ENCODE measurements around the gene CFAP299. TPM values are rescaled to one million over a fixed set of nuclear protein-coding genes. Genes with fewer than 3 reads are reported as not detected.

Gene CFAP299
- total RNA-seq, 1 experiment from 2014 or later, result not detected

DNA sequence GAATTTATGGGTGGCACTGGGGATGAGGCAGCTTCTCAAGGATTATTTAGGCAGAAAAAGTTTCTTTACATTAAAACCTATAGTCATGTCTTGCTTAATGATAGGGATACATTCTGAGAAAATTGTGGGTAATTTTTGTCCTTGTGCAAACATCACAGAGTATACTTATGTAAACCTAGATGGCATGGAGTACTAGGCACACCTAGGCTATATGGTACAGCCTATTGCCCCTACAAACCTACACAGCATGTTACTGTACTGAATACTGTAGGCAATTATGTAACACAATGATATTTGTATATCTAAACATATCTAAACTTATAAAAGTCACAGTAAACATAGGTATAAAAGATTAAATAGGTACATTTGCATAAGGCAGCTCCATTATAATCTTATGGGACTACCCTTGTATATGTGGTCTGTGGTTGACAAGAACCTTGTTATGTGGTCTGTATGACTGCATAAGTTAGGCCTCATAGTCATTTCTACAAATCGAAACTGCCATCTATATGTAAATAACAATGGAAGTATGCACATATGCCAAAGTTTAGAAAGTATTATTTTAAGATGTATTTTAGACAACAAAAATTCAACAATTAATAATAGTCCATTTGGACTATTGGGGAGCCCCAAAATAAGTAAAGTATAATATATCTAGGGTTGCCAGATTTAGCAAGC, 87.3 kb downstream of the CFAP299 start:
- CTCF ChIA-PET, result no interaction called here
- Histone ChIP-seq H3K36me3 (ENCODE audit: control insufficient read depth in 1 of 2, insufficient read depth in 2 of 2, low read length in 2 of 2) (no peaks in the 10 kb centered on the region), H3K9ac (ENCODE audit: low read length) (no peak overlapping the region), H3K9me2 (ENCODE audit: insufficient read depth) (no peaks in the 10 kb centered on the region), H3K9me3 (ENCODE audit: control insufficient read depth in 1 of 2, insufficient read depth in 1 of 2, low read depth in 1 of 2, low read length in 2 of 2) (no peaks in the 10 kb centered on the region), H3K4me1 (ENCODE audit: control insufficient read depth in 1 of 2, insufficient read depth in 2 of 2, low read length in 2 of 2) (no peaks in the 10 kb centered on the region), H4K20me1 (ENCODE audit: insufficient read depth) (no peaks in the 10 kb centered on the region), H3K27me3 (ENCODE audit: insufficient read depth, low read length) (peaks cover 13% of the 10 kb centered on the region; the same call in 1 of the 2 replicates), H2AFZ (ENCODE audit: low read depth, low read length, poor library complexity, severe bottlenecking) (no peak overlapping the region), H3K79me2 (ENCODE audit: insufficient read depth, low read length) (no peaks in the 10 kb centered on the region), H3K27ac (ENCODE audit: low read depth, low read length) (no peak overlapping the region), H3K4me2 (ENCODE audit: low read length) (no peak overlapping the region), H3K4me3 (replicated peaks in 1 of 2; ENCODE audit: low read depth in 1 of 2, low read length in 2 of 2) (no peak overlapping the region)
- ATAC-seq, result no peak
- TF ChIP-seq TCF7L2 (IDR thresholded peaks at IDR 0.05; ENCODE audit: borderline replicate concordance, extremely low read depth, insufficient read depth, insufficient read length) (no peak), POLR2A (IDR thresholded peaks at IDR 0.05; ENCODE audit: borderline replicate concordance, extremely low read depth, insufficient read depth, insufficient read length) (no peak)
- TF ChIP-seq, protein P1, sequence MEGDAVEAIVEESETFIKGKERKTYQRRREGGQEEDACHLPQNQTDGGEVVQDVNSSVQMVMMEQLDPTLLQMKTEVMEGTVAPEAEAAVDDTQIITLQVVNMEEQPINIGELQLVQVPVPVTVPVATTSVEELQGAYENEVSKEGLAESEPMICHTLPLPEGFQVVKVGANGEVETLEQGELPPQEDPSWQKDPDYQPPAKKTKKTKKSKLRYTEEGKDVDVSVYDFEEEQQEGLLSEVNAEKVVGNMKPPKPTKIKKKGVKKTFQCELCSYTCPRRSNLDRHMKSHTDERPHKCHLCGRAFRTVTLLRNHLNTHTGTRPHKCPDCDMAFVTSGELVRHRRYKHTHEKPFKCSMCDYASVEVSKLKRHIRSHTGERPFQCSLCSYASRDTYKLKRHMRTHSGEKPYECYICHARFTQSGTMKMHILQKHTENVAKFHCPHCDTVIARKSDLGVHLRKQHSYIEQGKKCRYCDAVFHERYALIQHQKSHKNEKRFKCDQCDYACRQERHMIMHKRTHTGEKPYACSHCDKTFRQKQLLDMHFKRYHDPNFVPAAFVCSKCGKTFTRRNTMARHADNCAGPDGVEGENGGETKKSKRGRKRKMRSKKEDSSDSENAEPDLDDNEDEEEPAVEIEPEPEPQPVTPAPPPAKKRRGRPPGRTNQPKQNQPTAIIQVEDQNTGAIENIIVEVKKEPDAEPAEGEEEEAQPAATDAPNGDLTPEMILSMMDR (IDR thresholded peaks at IDR 0.05 in 2 of 3, conservative IDR thresholded peaks at IDR 0.05 in 1 of 3; ENCODE audit: borderline replicate concordance in 1 of 3, insufficient read depth in 1 of 3, low read depth in 2 of 3, low read length in 2 of 3), result no peak
- no peak for DNase-seq (ENCODE audit: low read depth, low spot score)
- intact Hi-C loops (cut with micrococcal nuclease), result no loop called here
- BruUV-seq (replicated peaks), result no TSS peak
- POLR2A ChIA-PET, result no interaction called here
- RAD21 ChIA-PET (ENCODE audit: low non-redundant PET in 1 of 2, low total read pairs in 2 of 2, uncharacterized antibody in 2 of 2, unreplicated experiment in 2 of 2), result no interaction called here

DNA sequence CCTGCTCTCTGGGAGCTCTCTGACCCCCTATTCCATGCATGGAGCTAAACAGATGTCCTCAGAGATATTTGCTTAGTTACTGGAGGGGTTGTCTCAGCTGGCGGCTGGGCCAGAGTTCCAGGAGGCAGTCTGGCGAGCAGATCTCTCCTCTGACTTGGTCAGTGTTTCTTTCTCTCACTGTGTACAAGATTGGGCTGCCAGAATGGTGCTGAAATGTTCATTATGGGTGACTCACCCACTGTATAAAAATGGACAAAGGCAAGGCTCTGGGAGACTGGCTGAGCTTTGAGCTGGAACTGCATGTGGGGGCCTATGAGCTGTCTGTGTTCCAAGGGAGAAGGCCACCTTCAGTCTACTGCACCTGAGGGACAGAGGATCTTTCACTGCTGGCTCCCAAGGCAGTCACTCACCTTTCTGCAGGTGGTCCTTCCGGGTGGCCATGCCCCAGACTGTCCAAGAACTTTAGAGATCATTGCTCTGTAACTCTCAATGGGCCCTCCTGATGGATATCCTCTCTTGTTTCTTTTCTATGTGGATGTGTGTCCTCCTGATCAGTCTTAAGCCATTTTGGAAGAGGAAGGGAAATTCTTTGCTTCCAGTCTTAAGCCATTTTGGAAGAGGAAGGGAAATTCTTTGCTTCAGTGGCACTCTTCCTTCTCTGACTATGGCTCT, 88.2 kb downstream of the CFAP299 start:
- Histone ChIP-seq H3K27ac (ENCODE audit: low read depth, low read length) (no peak overlapping the region), H3K9ac (ENCODE audit: low read length) (no peak overlapping the region), H3K4me1 (ENCODE audit: control insufficient read depth in 1 of 2, insufficient read depth in 2 of 2, low read length in 2 of 2) (no peaks in the 10 kb centered on the region), H3K9me3 (ENCODE audit: control insufficient read depth in 1 of 2, insufficient read depth in 1 of 2, low read depth in 1 of 2, low read length in 2 of 2) (no peaks in the 10 kb centered on the region), H3K4me2 (ENCODE audit: low read length) (no peak overlapping the region), H4K20me1 (ENCODE audit: insufficient read depth) (no peaks in the 10 kb centered on the region), H3K27me3 (ENCODE audit: insufficient read depth, low read length) (peaks cover 13% of the 10 kb centered on the region; the same call in 1 of the 2 replicates), H2AFZ (ENCODE audit: low read depth, low read length, poor library complexity, severe bottlenecking) (no peak overlapping the region), H3K4me3 (replicated peaks in 1 of 2; ENCODE audit: low read depth in 1 of 2, low read length in 2 of 2) (no peak overlapping the region), H3K9me2 (ENCODE audit: insufficient read depth) (no peaks in the 10 kb centered on the region), H3K79me2 (ENCODE audit: insufficient read depth, low read length) (no peaks in the 10 kb centered on the region), H3K36me3 (ENCODE audit: control insufficient read depth in 1 of 2, insufficient read depth in 2 of 2, low read length in 2 of 2) (no peaks in the 10 kb centered on the region)
- DNase-seq (ENCODE audit: low read depth, low spot score) (no peak), ATAC-seq (no peak)
- intact Hi-C loops (cut with micrococcal nuclease), result no loop called here
- no TSS peak for BruUV-seq (replicated peaks)
- RAD21 ChIA-PET (ENCODE audit: low non-redundant PET in 1 of 2, low total read pairs in 2 of 2, uncharacterized antibody in 2 of 2, unreplicated experiment in 2 of 2), result no interaction called here
- CTCF ChIA-PET, result no interaction called here
- POLR2A ChIA-PET, result no interaction called here
- TF ChIP-seq SRF (IDR thresholded peaks at IDR 0.05; ENCODE audit: low read depth) (no peak), YY1 (IDR thresholded peaks at IDR 0.05; ENCODE audit: extremely low read depth, insufficient replicate concordance, low read depth, low read length) (no peak), ZFX (IDR thresholded peaks at IDR 0.05) (no peak), CBX3 (IDR thresholded peaks at IDR 0.05; ENCODE audit: low read depth) (no peak), RAD21 (IDR thresholded peaks at IDR 0.05; ENCODE audit: low read depth) (no peak), JUND (IDR thresholded peaks at IDR 0.05) (no peak), ELF1 (IDR thresholded peaks at IDR 0.05; ENCODE audit: borderline replicate concordance, low read depth) (no peak), SIN3A (IDR thresholded peaks at IDR 0.05; ENCODE audit: low read depth) (no peak), SP1 (IDR thresholded peaks at IDR 0.05; ENCODE audit: low read depth) (no peak)
- TF ChIP-seq, protein P1 (IDR thresholded peaks at IDR 0.05 in 2 of 3, conservative IDR thresholded peaks at IDR 0.05 in 1 of 3; ENCODE audit: borderline replicate concordance in 1 of 3, insufficient read depth in 1 of 3, low read depth in 2 of 3, low read length in 2 of 3), result no peak

All from HCT116 (cell line).